K562 (cell line): ENCODE data around the gene LHB. TPM values are rescaled to one million over a fixed set of nuclear protein-coding genes. Genes with fewer than 3 reads are reported as not detected.

Source experiments
- ATAC-seq: fragments of 200-7000 bp; cut with Tn5 transposase; 3 replicates; pipeline ENCODE4 v1.9.1; 2020; ENCODE audit warnings: moderate library complexity
- BruUV-seq: library from RNA; stranded (reverse); fragments of 400-500 nt; replicated peaks from 2 replicates; lab custom pipeline; 2021; lab: Mats Ljungman, UMichigan
- CTCF ChIA-PET: fragments of 300-600 bp; formaldehyde crosslinking; extraction: SDS; loops from one replicate; lab custom pipeline; 2021; ENCODE audit warnings: low intra/inter-chr PET ratio; lab: Yijun Ruan, JAX
- POLR2A ChIA-PET: fragments of 300-600, 350-650 bp; sonication (Branson Sonifier 250); formaldehyde crosslinking; extraction: SDS; loops from one replicate; lab custom pipeline; 2021; ENCODE audit warnings: antibody characterized with exemption, inconsistent platforms; lab: Yijun Ruan, JAX
- DNase-seq, 4 experiments: peaks; one replicate each; pipeline versions ENCODE4 v3.0.0 to v3.0.0-alpha.2; 2011 to 2018; ENCODE audit warnings: low spot score in 3 of 4, mixed read lengths in 3 of 4; ENCODE audit errors: extremely low read depth in 1 of 4
- FAIRE-seq: peaks from 2 replicates; lab custom pipeline; 2011; peaks lifted over from hg19 to GRCh38; lab: Jason Lieb, UNC
- H2AFZ ChIP-seq: 2 replicates; pipeline ENCODE4 v1.6.0; 2011; ENCODE audit warnings: low read depth, low read length, control low read depth, inconsistent platforms
- H3K27ac ChIP-seq: fragments of 200-600 bp; 3 replicates; pipeline ENCODE4 v1.8.0; 2011; ENCODE audit warnings: low read depth, mild to moderate bottlenecking, control low read depth, inconsistent platforms, low read length, moderate library complexity, mixed read lengths; ENCODE audit errors: extremely low read depth
- H3K27me3 ChIP-seq, 2 experiments: fragments of 300-600 bp in 1 of 2; 2 replicates in 1 of 2; 3 replicates in 1 of 2; pipeline versions ENCODE4 v1.6.0 to v1.8.0; 2011; ENCODE audit warnings: inconsistent platforms in 2 of 2, low read length in 2 of 2, mild to moderate bottlenecking in 1 of 2, mixed read lengths in 1 of 2, moderate library complexity in 1 of 2; ENCODE audit not compliant: control insufficient read depth in 2 of 2, insufficient read depth in 2 of 2
- H3K36me3 ChIP-seq: fragments of 300-600 bp; 3 replicates; pipeline ENCODE4 v1.8.0; 2011; ENCODE audit warnings: mild to moderate bottlenecking, low read length, inconsistent platforms; ENCODE audit not compliant: control insufficient read depth, insufficient read depth
- H3K4me1 ChIP-seq, 2 experiments: fragments of 200-600 bp in 1 of 2; replicated peaks in 1 of 2; 2 replicates in 1 of 2; 3 replicates in 1 of 2; pipeline versions ENCODE4 v1.5.1 to v1.8.0; 2011; ENCODE audit warnings: inconsistent platforms in 2 of 2, low read length in 2 of 2, mild to moderate bottlenecking in 1 of 2, mixed read lengths in 1 of 2, moderate library complexity in 1 of 2; ENCODE audit not compliant: control insufficient read depth in 2 of 2, insufficient read depth in 2 of 2
- H3K4me2 ChIP-seq: 2 replicates; pipeline ENCODE4 v1.6.1; 2011; ENCODE audit warnings: low read length, control low read depth, inconsistent platforms, mixed read lengths; ENCODE audit not compliant: insufficient read depth
- H3K4me3 ChIP-seq: fragments of 200-600 bp; sonication (generic), shearing (Covaris generic); 2 replicates; pipeline ENCODE4 v1.5.1; 2016; ENCODE audit warnings: control low read depth, inconsistent platforms
- H3K79me2 ChIP-seq: fragments of 200-600 bp; 3 replicates; pipeline ENCODE4 v1.8.0; 2011; ENCODE audit warnings: low read length, inconsistent platforms; ENCODE audit not compliant: control insufficient read depth, insufficient read depth
- H3K9ac ChIP-seq, 2 experiments: 2 replicates each; pipeline versions ENCODE4 v1.6.0 to v1.6.1; 2011; ENCODE audit warnings: low read depth in 2 of 2, low read length in 2 of 2, control low read depth in 1 of 2, inconsistent platforms in 1 of 2, mild to moderate bottlenecking in 1 of 2, mixed read lengths in 1 of 2; ENCODE audit not compliant: insufficient read depth in 1 of 2
- H3K9me1 ChIP-seq: one replicate; pipeline ENCODE4 v1.6.0; 2011; ENCODE audit warnings: inconsistent platforms, mild to moderate bottlenecking, low read length, moderate library complexity; ENCODE audit not compliant: control insufficient read depth, insufficient read depth
- H3K9me3 ChIP-seq: replicated peaks from 2 replicates; pipeline ENCODE4 v1.5.1; 2011; ENCODE audit warnings: low read depth, low read length, inconsistent platforms; ENCODE audit not compliant: control insufficient read depth, insufficient read depth
- H4K20me1 ChIP-seq: replicated peaks from 2 replicates; pipeline ENCODE4 v1.6.1; 2011; ENCODE audit warnings: low read length, inconsistent platforms, mixed read lengths; ENCODE audit not compliant: control insufficient read depth, insufficient read depth
- CXXC5 ChIP-seq: fragments of 250-450 bp; sonication (Bioruptor Pico); IDR thresholded peaks from 2 replicates; pipeline ENCODE4 v1.8.0; 2022; ENCODE audit warnings: inconsistent platforms, mild to moderate bottlenecking, moderate library complexity
- ELF1 ChIP-seq: fragments of 200-800 bp; sonication (Bioruptor generic); IDR thresholded peaks from 2 replicates; pipeline ENCODE4 v1.6.1; 2016; ENCODE audit warnings: missing genetic modification characterization, missing compliant biosample characterization
- GATAD2A ChIP-seq: fragments of 450-650 bp; IDR thresholded peaks from 2 replicates; pipeline ENCODE4 v1.6.1; 2017
- ILF3 ChIP-seq: fragments of 450-650 bp; IDR thresholded peaks from 2 replicates; pipeline ENCODE4 v1.6.1; 2018; ENCODE audit warnings: antibody characterized with exemption, mild to moderate bottlenecking, moderate library complexity, borderline replicate concordance
- PRPF4 ChIP-seq: fragments of 200-400 bp; formaldehyde crosslinking; IDR thresholded peaks from one replicate; pipeline ENCODE4 v1.6.1; 2017; ENCODE audit warnings: low read length, low read depth, mild to moderate bottlenecking; ENCODE audit not compliant: insufficient read depth, poor library complexity, severe bottlenecking
- SIX5 ChIP-seq, 2 experiments: IDR thresholded peaks; 2 replicates each; pipeline ENCODE4 v1.6.1; 2011; ENCODE audit warnings: low read length in 2 of 2, borderline replicate concordance in 1 of 2, low read depth in 1 of 2, mild to moderate bottlenecking in 1 of 2, moderate library complexity in 1 of 2; ENCODE audit not compliant: insufficient read depth in 1 of 2
- ZBTB40 ChIP-seq, 2 experiments: fragments of 450-650 bp in 1 of 2; sonication (generic) in 1 of 2; formaldehyde crosslinking in 1 of 2; IDR thresholded peaks; 2 replicates each; pipeline versions ENCODE4 v1.7.1 to v1.9.0; 2016 to 2022; ENCODE audit warnings: inconsistent platforms in 1 of 2, mild to moderate bottlenecking in 1 of 2, missing genetic modification reagents in 1 of 2
- ZNF639 ChIP-seq, 2 experiments: fragments of 200-800 bp in 1 of 2; sonication (Bioruptor generic) in 1 of 2; sonication (generic) in 1 of 2; formaldehyde crosslinking in 1 of 2; IDR thresholded peaks in 1 of 2; conservative IDR thresholded peaks in 1 of 2; 2 replicates each; pipeline versions ENCODE4 v1.5.0 to v1.6.1; 2016 to 2020; ENCODE audit warnings: missing compliant biosample characterization in 1 of 2, missing genetic modification characterization in 1 of 2, missing genetic modification reagents in 1 of 2
- WGBS: fragments of 100-300 bp; shearing (Covaris generic); methylation state at CpG from one replicate; pipeline ENCODE4 v1.1.6; 2016; ENCODE audit warnings: low coverage, mixed read lengths; ENCODE audit not compliant: insufficient coverage; ENCODE audit errors: missing lambda C conversion rate; 5-methylcytosine and 5-hydroxymethylcytosine counted together
- in situ Hi-C: fragments of 300-500 bp; cut with MboI; formaldehyde crosslinking; loops from 4 replicates; pipeline ENCODE4 v1.15.0; 2018; ENCODE audit warnings: inconsistent platforms, mixed read lengths
- intact Hi-C: fragments of 100-400 bp; cut with micrococcal nuclease; formaldehyde crosslinking; loops from 2 replicates; pipeline ENCODE4 v1.14.2; 2022
- polyA plus RNA-seq, 8 experiments: library from polyadenylated mRNA; depleted of rRNA in 4 of 8; stranded (reverse) in 5 of 8; unstranded in 3 of 8; fragments of >200 nt; fragmentation: Nextera tagmentation in 2 of 8; fragmentation: Illumina TruSeq in 1 of 8; extraction: Ambion mirVana in 2 of 8; extraction: Trizol in 1 of 8; gene quantifications; 2 replicates each; pipeline versions ENCODE4 v1.2.1 to v1.2.3, GENCODE V29; 2011 to 2014; ENCODE audit warnings: inconsistent platforms in 1 of 8, missing spikeins in 1 of 8
- total RNA-seq, 7 experiments: library from RNA; depleted of rRNA in 6 of 7; stranded (reverse); fragments of >200 nt in 6 of 7; fragmentation: Illumina TruSeq in 2 of 7; extraction: Trizol in 2 of 7; gene quantifications; 2 replicates each; pipeline versions ENCODE4 v1.2.1 to v1.2.3, GENCODE V29; 2011 to 2021; ENCODE audit warnings: low replicate concordance in 1 of 7

LHB gene
- total and polyA plus RNA-seq, 9 of the 15 experiments (the other 6 are each of a cell fraction or from before 2014, with no cell fraction given): 0.54 TPM; not detected in 8

GRCh38 chr19:48975947-48976847 is 40.7 kb downstream of the LHB start:
- CTCF ChIA-PET: no interaction called here
- peak; percentile 84 for TF ChIP-seq ELF1 (tag)
- TF ChIP-seq GATAD2A: no peak
- TF ChIP-seq ZBTB40 (IDR thresholded peaks at IDR 0.05): peak; percentile 81
- no peak for TF ChIP-seq ZBTB40 (CRISPR knock-in tag; IDR thresholded peaks at IDR 0.05)
- TF ChIP-seq CXXC5 (CRISPR knock-in tag): peak; percentile 69
- no peak for TF ChIP-seq PRPF4
- TF ChIP-seq ZNF639 (CRISPR knock-in tag; conservative IDR thresholded peaks at IDR 0.05 in 1 of 2, IDR thresholded peaks at IDR 0.05 in 1 of 2): 0 out of 4 replicates have a peak, but pooled peaks of 1 of the 2 experiments have one; percentile 16
- no peak for TF ChIP-seq ILF3
- TF ChIP-seq SIX5 (IDR thresholded peaks at IDR 0.05; ENCODE audit: borderline replicate concordance in 1 of 2, insufficient read depth in 1 of 2, low read depth in 1 of 2, low read length in 2 of 2): peak; percentile 98 to 99

More at GRCh38 chr19:48975947-48976847, 40.7 kb downstream of the LHB start:
- H3K4me1 ChIP-seq: peaks cover 3 to 4% of the 10 kb centered on the region in 2 experiments; a peak in 2 of 5 replicates
- POLR2A ChIA-PET: interaction anchor here (0.5 to 14.5 kb wide), 4 partner anchors 9 to 99 kb away, joined by 3 to 439 read pairs (median 34); partner anchors contain the start of genes FTL and PPP1R15A
- H3K4me2 ChIP-seq: peak overlapping the region; percentile 32
- no peaks in the 10 kb centered on the region for H3K9me3 ChIP-seq
- 61% methylated on average over 13 of the region's 13 CpGs for WGBS
- peak; percentile 92 for FAIRE-seq
- no peak overlapping the region for H3K4me3 ChIP-seq
- peak overlapping the region; percentile 76 for H2AFZ ChIP-seq
- H3K79me2 ChIP-seq: no peaks in the 10 kb centered on the region
- no peak overlapping the region for H3K9ac ChIP-seq
- H3K36me3 ChIP-seq: peaks cover 36% of the 10 kb centered on the region; the same call in 2 of the 3 replicates
- in situ Hi-C loops (loop anchor here (10.0 kb wide), 1 partner anchor 331 kb away; the partner anchor contains the start of gene CA11), intact Hi-C loops (no loop called here)
- DNase-seq: peak; percentile 53 to 76 (median 60)
- no TSS peak for BruUV-seq
- H3K9me1 ChIP-seq: no peaks in the 10 kb centered on the region
- peak; percentile 95 for ATAC-seq
- peak overlapping the region; percentile 65 for H3K27ac ChIP-seq
- H3K27me3 ChIP-seq: no peaks in the 10 kb centered on the region
- H4K20me1 ChIP-seq: no peaks in the 10 kb centered on the region
